ENCODE measurements around the gene DIS3L2.

DIS3L2 gene

DNA sequence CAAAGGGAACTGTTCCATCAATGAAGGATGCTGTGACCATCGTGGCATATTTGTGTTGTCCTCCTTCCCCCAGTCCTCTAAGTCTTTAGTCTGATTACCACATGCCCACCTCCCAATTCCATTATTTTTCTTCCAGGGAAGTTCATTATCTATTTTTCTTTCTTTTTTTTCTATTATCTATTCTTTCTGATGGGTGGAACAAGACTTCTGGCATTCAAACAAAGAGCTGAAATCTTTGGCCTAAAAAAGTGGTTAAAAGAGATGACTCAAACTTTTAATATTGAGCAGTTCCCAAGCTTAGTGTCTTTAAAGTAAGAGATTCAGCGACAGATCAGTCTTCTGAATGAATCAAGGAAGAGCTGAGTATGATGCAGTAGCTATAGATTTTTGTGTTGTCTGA lies 66.6 kb downstream of the DIS3L2 start:
- Histone ChIP-seq H3K79me2 (ENCODE audit: insufficient read depth, low read length) (no peaks in the 10 kb centered on the region), H3K4me1 (ENCODE audit: insufficient read depth, low read length, severe bottlenecking) (peaks cover 8% of the 10 kb centered on the region), H3K9ac (ENCODE audit: low read length) (no peak overlapping the region), H4K20me1 (ENCODE audit: insufficient read depth, low read length) (no peaks in the 10 kb centered on the region), H3K36me3 (ENCODE audit: insufficient read depth, low read length) (peaks cover 34% of the 10 kb centered on the region; the same call in 1 of the 2 replicates), H3K4me3 (ENCODE audit: low read depth, low read length, poor library complexity, severe bottlenecking) (no peak overlapping the region), H3F3A (ENCODE audit: insufficient read depth, low read length) (no peaks in the 10 kb centered on the region), H3K9me3 (ENCODE audit: low read length) (no peaks in the 10 kb centered on the region), H3K27me3 (ENCODE audit: insufficient read depth, low read length) (no peaks in the 10 kb centered on the region), H2AFZ (ENCODE audit: low read length) (no peak overlapping the region), H3K4me2 (ENCODE audit: low read length) (no peak overlapping the region), H3K9me2 (ENCODE audit: low read depth, low read length) (no peaks in the 10 kb centered on the region), H3K27ac (ENCODE audit: low read depth, low read length, poor library complexity, severe bottlenecking) (no peak overlapping the region)
- TF ChIP-seq EZH2 (IDR thresholded peaks at IDR 0.05; ENCODE audit: borderline replicate concordance, low read length) (no peak), CTCF (IDR thresholded peaks at IDR 0.05; ENCODE audit: low read length) (no peak)

DNA sequence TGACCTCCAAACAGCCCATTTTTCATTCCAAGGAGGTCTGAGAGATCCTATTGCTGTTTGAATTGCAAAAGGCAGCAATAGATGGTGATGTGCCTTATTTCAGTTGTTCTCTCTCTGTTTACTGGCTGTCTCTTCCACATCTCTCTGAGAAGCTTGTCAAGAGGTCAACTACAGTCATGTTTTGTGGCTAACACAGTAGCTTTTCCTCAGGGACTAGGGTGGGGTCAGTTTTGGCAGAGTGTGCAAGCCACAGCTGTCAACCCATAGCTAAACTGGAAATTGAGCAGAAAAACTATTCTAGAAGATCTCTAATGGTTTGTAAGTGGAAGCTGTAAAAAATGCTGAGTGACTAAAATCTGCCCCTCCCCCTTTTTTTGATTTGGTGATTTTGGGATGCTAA lies 67.1 kb downstream of the DIS3L2 start:
- Histone ChIP-seq H4K20me1 (ENCODE audit: insufficient read depth, low read length) (no peaks in the 10 kb centered on the region), H3K9me3 (ENCODE audit: low read length) (no peaks in the 10 kb centered on the region), H3K4me1 (ENCODE audit: insufficient read depth, low read length, severe bottlenecking) (peaks cover 8% of the 10 kb centered on the region), H2AFZ (ENCODE audit: low read length) (no peak overlapping the region), H3K9ac (ENCODE audit: low read length) (no peak overlapping the region), H3K4me2 (ENCODE audit: low read length) (no peak overlapping the region), H3K36me3 (ENCODE audit: insufficient read depth, low read length) (peaks cover 30% of the 10 kb centered on the region; the same call in 1 of the 2 replicates), H3K79me2 (ENCODE audit: insufficient read depth, low read length) (no peaks in the 10 kb centered on the region), H3K27me3 (ENCODE audit: insufficient read depth, low read length) (no peaks in the 10 kb centered on the region), H3K9me2 (ENCODE audit: low read depth, low read length) (no peaks in the 10 kb centered on the region), H3K4me3 (ENCODE audit: low read depth, low read length, poor library complexity, severe bottlenecking) (no peak overlapping the region), H3F3A (ENCODE audit: insufficient read depth, low read length) (no peaks in the 10 kb centered on the region), H3K27ac (ENCODE audit: low read depth, low read length, poor library complexity, severe bottlenecking) (no peak overlapping the region)
- no peak for TF ChIP-seq CTCF (IDR thresholded peaks at IDR 0.05; ENCODE audit: low read length)
- no peak for TF ChIP-seq EZH2 (IDR thresholded peaks at IDR 0.05; ENCODE audit: borderline replicate concordance, low read length)

DNA sequence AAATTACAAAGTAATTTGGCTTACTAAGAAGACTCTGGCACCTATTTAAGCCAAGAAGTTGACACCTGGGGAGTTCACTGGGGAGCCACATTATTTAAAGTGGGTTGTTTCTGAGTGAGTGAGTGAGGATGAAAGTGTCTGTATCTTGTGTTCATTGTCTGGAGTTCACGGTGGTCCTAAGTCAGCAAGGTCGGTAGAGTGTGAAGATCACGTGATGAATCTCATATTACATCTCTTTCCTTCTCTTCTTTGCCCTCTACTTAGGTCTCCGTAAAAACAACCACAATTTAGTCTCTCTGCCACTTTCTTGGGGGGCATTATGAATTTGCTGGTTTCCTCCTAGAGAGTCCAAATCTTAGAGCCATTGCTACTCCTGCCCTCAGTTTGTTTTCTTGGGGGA lies 67.8 kb downstream of the DIS3L2 start:
- Histone ChIP-seq H3K4me2 (ENCODE audit: low read length) (no peak overlapping the region), H3K9me3 (ENCODE audit: low read length) (no peaks in the 10 kb centered on the region), H3K27ac (ENCODE audit: low read depth, low read length, poor library complexity, severe bottlenecking) (no peak overlapping the region), H3K4me3 (ENCODE audit: low read depth, low read length, poor library complexity, severe bottlenecking) (no peak overlapping the region), H3F3A (ENCODE audit: insufficient read depth, low read length) (no peaks in the 10 kb centered on the region), H3K36me3 (ENCODE audit: insufficient read depth, low read length) (peaks cover 28% of the 10 kb centered on the region; the same call in 1 of the 2 replicates), H2AFZ (ENCODE audit: low read length) (no peak overlapping the region), H3K27me3 (ENCODE audit: insufficient read depth, low read length) (no peaks in the 10 kb centered on the region), H3K79me2 (ENCODE audit: insufficient read depth, low read length) (no peaks in the 10 kb centered on the region), H3K4me1 (ENCODE audit: insufficient read depth, low read length, severe bottlenecking) (peaks cover 8% of the 10 kb centered on the region), H3K9me2 (ENCODE audit: low read depth, low read length) (no peaks in the 10 kb centered on the region), H3K9ac (ENCODE audit: low read length) (no peak overlapping the region), H4K20me1 (ENCODE audit: insufficient read depth, low read length) (no peaks in the 10 kb centered on the region)
- TF ChIP-seq EZH2 (IDR thresholded peaks at IDR 0.05; ENCODE audit: borderline replicate concordance, low read length): no peak
- TF ChIP-seq CTCF (IDR thresholded peaks at IDR 0.05; ENCODE audit: low read length): no peak

All from OCI-LY1 (cell line).